ENCODE measurements around the gene KIZ.

KIZ gene

GRCh38 chr20:21183722-21184121, 57.8 kb downstream of the KIZ start:
- POLR2A ChIA-PET = interaction anchor here (0.7 kb wide), 1 partner anchor 78 kb away, joined by 4 read pairs; no protein-coding TSS in a partner anchor

DNA sequence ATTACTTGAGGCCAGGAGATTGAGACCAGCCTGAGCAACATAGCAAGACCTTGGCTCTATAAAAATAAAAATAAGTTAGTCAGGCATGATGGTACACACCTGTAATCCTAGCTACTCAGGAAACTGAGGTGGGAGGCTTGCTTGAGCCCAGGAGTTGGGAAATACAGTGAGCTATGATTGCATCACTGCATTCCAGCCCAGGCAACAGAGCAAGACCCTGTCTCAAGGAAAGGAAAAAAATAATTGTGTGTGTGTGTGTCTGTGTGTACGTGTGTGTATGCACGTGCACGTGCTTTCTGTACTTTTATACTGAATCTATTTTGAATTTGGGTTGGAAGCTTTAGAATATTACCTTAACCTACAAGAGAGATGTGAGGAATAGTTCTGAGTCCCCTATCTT, 58.9 kb downstream of the KIZ start:
- Histone ChIP-seq H3K27ac (ENCODE audit: insufficient read depth in 1 of 2, low read depth in 1 of 2, low read length in 2 of 2, poor library complexity in 1 of 2, severe bottlenecking in 2 of 2) (no peak overlapping the region), H3K4me3 (ENCODE audit: control insufficient read depth in 1 of 7, extremely low read depth in 1 of 7, insufficient read depth in 4 of 7, low read depth in 2 of 7, low read length in 6 of 7) (no peak overlapping the region), H3K9me3 (ENCODE audit: control extremely low read depth in 1 of 5, control insufficient read depth in 4 of 5, insufficient read depth in 2 of 5, low read depth in 1 of 5, low read length in 4 of 5) (no peaks in the 10 kb centered on the region), H3K36me3 (ENCODE audit: control insufficient read depth in 4 of 4, insufficient read depth in 4 of 4, low read length in 3 of 4) (no peaks in the 10 kb centered on the region), H3K4me1 (ENCODE audit: control extremely low read depth in 1 of 4, control insufficient read depth in 4 of 4, insufficient read depth in 4 of 4, low read length in 3 of 4) (no peaks in the 10 kb centered on the region), H3K27me3 (replicated peaks in 2 of 5; ENCODE audit: control insufficient read depth in 4 of 5, insufficient read depth in 5 of 5, low read length in 4 of 5) (no peaks in the 10 kb centered on the region)
- ChIA-PET POLR2A (no interaction called here), CTCF (no interaction called here)
- WGBS (ENCODE audit: insufficient coverage) = 100% methylated on average over 1 of the region's 3 CpGs
- DNase-seq = no peak

More at GRCh38 chr20:21183722-21184121, 57.8 kb downstream of the KIZ start:
- H3K36me3 ChIP-seq (ENCODE audit: control insufficient read depth in 4 of 4, insufficient read depth in 4 of 4, low read length in 3 of 4) = no peaks in the 10 kb centered on the region
- no peaks in the 10 kb centered on the region for H3K9me3 ChIP-seq (ENCODE audit: control extremely low read depth in 1 of 5, control insufficient read depth in 4 of 5, insufficient read depth in 2 of 5, low read depth in 1 of 5, low read length in 4 of 5)
- H3K4me3 ChIP-seq (ENCODE audit: control insufficient read depth in 1 of 7, extremely low read depth in 1 of 7, insufficient read depth in 4 of 7, low read depth in 2 of 7, low read length in 6 of 7) = no peak overlapping the region
- CTCF ChIA-PET = no interaction called here
- H3K27me3 ChIP-seq (replicated peaks in 2 of 5; ENCODE audit: control insufficient read depth in 4 of 5, insufficient read depth in 5 of 5, low read length in 4 of 5) = no peaks in the 10 kb centered on the region
- no peaks in the 10 kb centered on the region for H3K4me1 ChIP-seq (ENCODE audit: control extremely low read depth in 1 of 4, control insufficient read depth in 4 of 4, insufficient read depth in 4 of 4, low read length in 3 of 4)
- WGBS (ENCODE audit: insufficient coverage) = 100% methylated on average over 1 of the region's 2 CpGs
- no peak overlapping the region for H3K27ac ChIP-seq (ENCODE audit: insufficient read depth in 1 of 2, low read depth in 1 of 2, low read length in 2 of 2, poor library complexity in 1 of 2, severe bottlenecking in 2 of 2)
- no peak for DNase-seq

DNA sequence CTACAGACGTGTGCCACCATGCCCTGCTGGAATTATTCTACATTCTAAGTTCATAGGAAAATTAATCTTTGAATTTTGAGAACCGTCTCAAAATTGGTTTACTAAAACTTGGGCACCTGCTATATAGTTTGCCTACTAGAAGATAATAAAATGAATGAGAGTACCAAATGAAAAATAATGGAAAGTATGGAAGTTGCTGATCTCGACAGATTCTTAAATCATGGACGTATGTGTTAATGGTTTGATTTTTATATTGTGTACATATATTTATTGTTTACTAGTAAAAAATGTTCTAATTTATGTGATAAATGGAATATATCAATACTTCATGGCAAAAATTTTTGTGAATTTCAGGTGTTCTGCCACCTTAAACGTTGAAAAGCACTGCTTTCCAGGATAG, 60.0 kb downstream of the KIZ start:
- no peaks in the 10 kb centered on the region for H3K4me1 ChIP-seq (ENCODE audit: control extremely low read depth in 1 of 4, control insufficient read depth in 4 of 4, insufficient read depth in 4 of 4, low read length in 3 of 4)
- no peak for DNase-seq
- 80% methylated on average over 1 of the region's 5 CpGs for WGBS (ENCODE audit: insufficient coverage)
- CTCF ChIA-PET = no interaction called here
- H3K9me3 ChIP-seq (ENCODE audit: control extremely low read depth in 1 of 5, control insufficient read depth in 4 of 5, insufficient read depth in 2 of 5, low read depth in 1 of 5, low read length in 4 of 5) = no peaks in the 10 kb centered on the region
- no peaks in the 10 kb centered on the region for H3K27me3 ChIP-seq (replicated peaks in 2 of 5; ENCODE audit: control insufficient read depth in 4 of 5, insufficient read depth in 5 of 5, low read length in 4 of 5)
- no peak overlapping the region for H3K27ac ChIP-seq (ENCODE audit: insufficient read depth in 1 of 2, low read depth in 1 of 2, low read length in 2 of 2, poor library complexity in 1 of 2, severe bottlenecking in 2 of 2)
- H3K36me3 ChIP-seq (ENCODE audit: control insufficient read depth in 4 of 4, insufficient read depth in 4 of 4, low read length in 3 of 4) = no peaks in the 10 kb centered on the region
- POLR2A ChIA-PET = no interaction called here
- no peak overlapping the region for H3K4me3 ChIP-seq (ENCODE audit: control insufficient read depth in 1 of 7, extremely low read depth in 1 of 7, insufficient read depth in 4 of 7, low read depth in 2 of 7, low read length in 6 of 7)

GRCh38 chr20:21189761-21190523, 64.1 kb downstream of the KIZ start:
- WGBS (ENCODE audit: insufficient coverage) = 93% methylated on average over 9 of the region's 10 CpGs
- DNase-seq = no peak
- H3K36me3 ChIP-seq (ENCODE audit: control insufficient read depth in 4 of 4, insufficient read depth in 4 of 4, low read length in 3 of 4) = no peaks in the 10 kb centered on the region
- ChIA-PET CTCF (no interaction called here), POLR2A (no interaction called here)
- no peak overlapping the region for H3K4me3 ChIP-seq (ENCODE audit: control insufficient read depth in 1 of 7, extremely low read depth in 1 of 7, insufficient read depth in 4 of 7, low read depth in 2 of 7, low read length in 6 of 7)
- H3K9me3 ChIP-seq (ENCODE audit: control extremely low read depth in 1 of 5, control insufficient read depth in 4 of 5, insufficient read depth in 2 of 5, low read depth in 1 of 5, low read length in 4 of 5) = no peaks in the 10 kb centered on the region
- H3K27me3 ChIP-seq (replicated peaks in 2 of 5; ENCODE audit: control insufficient read depth in 4 of 5, insufficient read depth in 5 of 5, low read length in 4 of 5) = no peaks in the 10 kb centered on the region
- H3K27ac ChIP-seq (ENCODE audit: insufficient read depth in 1 of 2, low read depth in 1 of 2, low read length in 2 of 2, poor library complexity in 1 of 2, severe bottlenecking in 2 of 2) = no peak overlapping the region
- H3K4me1 ChIP-seq (ENCODE audit: control extremely low read depth in 1 of 4, control insufficient read depth in 4 of 4, insufficient read depth in 4 of 4, low read length in 3 of 4) = no peaks in the 10 kb centered on the region

DNA sequence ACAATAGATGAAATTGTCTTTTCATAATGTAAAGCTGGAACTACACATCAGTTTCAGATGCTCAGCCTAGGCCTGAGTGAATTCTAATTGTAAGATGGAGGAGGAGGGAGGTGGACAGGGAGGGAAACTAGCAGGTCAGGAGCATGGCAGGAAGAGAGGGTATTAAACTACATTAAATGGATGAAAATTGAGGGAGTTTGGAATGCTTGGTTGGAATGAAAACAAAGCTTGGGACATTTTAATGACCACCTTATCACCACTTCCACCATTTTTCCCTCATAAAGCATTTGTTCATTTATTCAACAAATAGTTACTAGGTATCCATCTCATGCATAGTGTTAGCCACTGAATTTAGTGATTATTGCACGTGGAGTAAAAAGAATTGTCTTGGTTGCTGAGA, 65.0 kb downstream of the KIZ start:
- ChIA-PET POLR2A (no interaction called here), CTCF (no interaction called here)
- no peak for DNase-seq
- WGBS (ENCODE audit: insufficient coverage) = no CpG with 5 or more reads among the region's 1 CpG
- Histone ChIP-seq H3K9me3 (ENCODE audit: control extremely low read depth in 1 of 5, control insufficient read depth in 4 of 5, insufficient read depth in 2 of 5, low read depth in 1 of 5, low read length in 4 of 5) (no peaks in the 10 kb centered on the region), H3K36me3 (ENCODE audit: control insufficient read depth in 4 of 4, insufficient read depth in 4 of 4, low read length in 3 of 4) (no peaks in the 10 kb centered on the region), H3K4me1 (ENCODE audit: control extremely low read depth in 1 of 4, control insufficient read depth in 4 of 4, insufficient read depth in 4 of 4, low read length in 3 of 4) (no peaks in the 10 kb centered on the region), H3K4me3 (ENCODE audit: control insufficient read depth in 1 of 7, extremely low read depth in 1 of 7, insufficient read depth in 4 of 7, low read depth in 2 of 7, low read length in 6 of 7) (no peak overlapping the region), H3K27ac (ENCODE audit: insufficient read depth in 1 of 2, low read depth in 1 of 2, low read length in 2 of 2, poor library complexity in 1 of 2, severe bottlenecking in 2 of 2) (no peak overlapping the region), H3K27me3 (replicated peaks in 2 of 5; ENCODE audit: control insufficient read depth in 4 of 5, insufficient read depth in 5 of 5, low read length in 4 of 5) (no peaks in the 10 kb centered on the region)

- H3K27me3 ChIP-seq (replicated peaks in 2 of 5; ENCODE audit: control insufficient read depth in 4 of 5, insufficient read depth in 5 of 5, low read length in 4 of 5) = no peaks in the 10 kb centered on the region
- no peak for DNase-seq
Observed at GRCh38 chr20:21191839-21192238, 66.0 kb downstream of the KIZ start.

GRCh38 chr20:21202259-21202658, 76.4 kb downstream of the KIZ start:
- Histone ChIP-seq H3K36me3 (ENCODE audit: control insufficient read depth in 4 of 4, insufficient read depth in 4 of 4, low read length in 3 of 4) (peaks cover 0 to 4% (median 0%) of the 10 kb centered on the region in 4 experiments), H3K4me3 (ENCODE audit: control insufficient read depth in 1 of 7, extremely low read depth in 1 of 7, insufficient read depth in 4 of 7, low read depth in 2 of 7, low read length in 6 of 7) (no peak overlapping the region), H3K27ac (ENCODE audit: insufficient read depth in 1 of 2, low read depth in 1 of 2, low read length in 2 of 2, poor library complexity in 1 of 2, severe bottlenecking in 2 of 2) (no peak overlapping the region), H3K4me1 (ENCODE audit: control extremely low read depth in 1 of 4, control insufficient read depth in 4 of 4, insufficient read depth in 4 of 4, low read length in 3 of 4) (no peaks in the 10 kb centered on the region), H3K27me3 (replicated peaks in 2 of 5; ENCODE audit: control insufficient read depth in 4 of 5, insufficient read depth in 5 of 5, low read length in 4 of 5) (no peaks in the 10 kb centered on the region), H3K9me3 (ENCODE audit: control extremely low read depth in 1 of 5, control insufficient read depth in 4 of 5, insufficient read depth in 2 of 5, low read depth in 1 of 5, low read length in 4 of 5) (no peaks in the 10 kb centered on the region)
- CTCF ChIA-PET = no interaction called here
- DNase-seq = no peak
- WGBS (ENCODE audit: insufficient coverage) = no CpG with 5 or more reads among the region's 2 CpGs
- POLR2A ChIA-PET = no interaction called here

More at GRCh38 chr20:21191839-21192238, 66.0 kb downstream of the KIZ start:
- H3K27ac ChIP-seq (ENCODE audit: insufficient read depth in 1 of 2, low read depth in 1 of 2, low read length in 2 of 2, poor library complexity in 1 of 2, severe bottlenecking in 2 of 2) = no peak overlapping the region
- CTCF ChIA-PET = no interaction called here
- WGBS (ENCODE audit: insufficient coverage) = 77% methylated on average over 3 of the region's 5 CpGs
- POLR2A ChIA-PET = no interaction called here
- H3K9me3 ChIP-seq (ENCODE audit: control extremely low read depth in 1 of 5, control insufficient read depth in 4 of 5, insufficient read depth in 2 of 5, low read depth in 1 of 5, low read length in 4 of 5) = no peaks in the 10 kb centered on the region
- no peaks in the 10 kb centered on the region for H3K36me3 ChIP-seq (ENCODE audit: control insufficient read depth in 4 of 4, insufficient read depth in 4 of 4, low read length in 3 of 4)
- no peaks in the 10 kb centered on the region for H3K4me1 ChIP-seq (ENCODE audit: control extremely low read depth in 1 of 4, control insufficient read depth in 4 of 4, insufficient read depth in 4 of 4, low read length in 3 of 4)
- no peak overlapping the region for H3K4me3 ChIP-seq (ENCODE audit: control insufficient read depth in 1 of 7, extremely low read depth in 1 of 7, insufficient read depth in 4 of 7, low read depth in 2 of 7, low read length in 6 of 7)

All from common myeloid progenitor, CD34-positive (primary cell).